Parathyroid adenoma (tissue), 2 donors: Measurements from ENCODE around the gene TMEM81.

ENCODE experiments used
- H2AFZ ChIP-seq: fragments of 300-600 bp; sonication (generic); one replicate; pipeline ENCODE4 v1.7.0; 2017; ENCODE audit warnings: antibody characterized with exemption, mild to moderate bottlenecking
- H3K27ac ChIP-seq: fragments of 300-600 bp; sonication (generic); one replicate; pipeline ENCODE4 v1.7.0; 2017
- H3K27me3 ChIP-seq: fragments of 300-600 bp; sonication (generic); one replicate; pipeline ENCODE4 v1.7.0; 2017; ENCODE audit warnings: low read length; ENCODE audit not compliant: control insufficient read depth, insufficient read depth
- H3K36me3 ChIP-seq: fragments of 300-600 bp; sonication (generic); one replicate; pipeline ENCODE4 v1.7.0; 2017; ENCODE audit warnings: low read length; ENCODE audit not compliant: control insufficient read depth, insufficient read depth
- H3K4me1 ChIP-seq: fragments of 300-600 bp; sonication (generic); one replicate; pipeline ENCODE4 v1.7.0; 2017; ENCODE audit warnings: control low read depth
- H3K4me2 ChIP-seq: fragments of 300-600 bp; sonication (generic); one replicate; pipeline ENCODE4 v1.7.0; 2017; ENCODE audit warnings: low read length
- H3K4me3 ChIP-seq: fragments of 300-600 bp; sonication (generic); one replicate; pipeline ENCODE4 v1.7.0; 2017; ENCODE audit warnings: low read depth, low read length
- H3K79me2 ChIP-seq: fragments of 300-600 bp; sonication (generic); one replicate; pipeline ENCODE4 v1.7.0; 2017; ENCODE audit warnings: control low read depth
- H3K9ac ChIP-seq: fragments of 300-600 bp; sonication (generic); one replicate; pipeline ENCODE4 v1.7.0; 2017; ENCODE audit warnings: mild to moderate bottlenecking
- H3K9me3 ChIP-seq: fragments of 300-600 bp; sonication (generic); one replicate; pipeline ENCODE4 v1.7.0; 2017; ENCODE audit warnings: low read length; ENCODE audit not compliant: control insufficient read depth
- CTCF ChIP-seq: fragments of 300-600 bp; sonication (generic); IDR thresholded peaks from one replicate; pipeline ENCODE4 v1.7.0; 2017; ENCODE audit warnings: antibody characterized with exemption, mild to moderate bottlenecking
- donor health status: primary hyperparathyroidism.

Gene TMEM81

DNA sequence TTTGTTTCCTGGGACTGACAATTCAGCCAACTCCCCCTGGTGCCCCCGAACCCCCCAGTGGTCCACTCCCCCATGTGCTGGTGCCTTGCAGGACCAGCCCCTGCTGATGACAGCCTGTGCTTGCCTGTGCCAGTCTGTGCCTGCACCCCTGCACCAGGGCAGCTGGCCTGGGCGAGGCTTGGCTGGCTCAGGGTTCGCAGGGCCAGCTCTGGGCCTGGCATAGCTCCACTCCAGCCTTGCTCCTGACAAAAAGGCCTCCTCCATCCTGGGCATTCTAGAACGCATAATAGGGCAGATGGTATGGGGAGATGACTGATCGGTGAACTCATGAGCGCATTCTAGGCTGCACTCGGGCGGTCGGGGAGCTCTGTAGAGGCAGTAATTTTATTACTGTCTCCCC is 35.9 kb downstream of the TMEM81 start:
- Histone ChIP-seq H3K4me1 (no peaks in the 10 kb centered on the region), H3K4me3 (no peak overlapping the region), H3K79me2 (no peaks in the 10 kb centered on the region), H3K36me3 (no peaks in the 10 kb centered on the region), H3K9ac (no peak overlapping the region), H3K9me3 (no peaks in the 10 kb centered on the region), H2AFZ (no peak overlapping the region), H3K27ac (no peak overlapping the region), H3K4me2 (no peak overlapping the region), H3K27me3 (peaks cover 5% of the 10 kb centered on the region)
- TF ChIP-seq CTCF, result no peak

DNA sequence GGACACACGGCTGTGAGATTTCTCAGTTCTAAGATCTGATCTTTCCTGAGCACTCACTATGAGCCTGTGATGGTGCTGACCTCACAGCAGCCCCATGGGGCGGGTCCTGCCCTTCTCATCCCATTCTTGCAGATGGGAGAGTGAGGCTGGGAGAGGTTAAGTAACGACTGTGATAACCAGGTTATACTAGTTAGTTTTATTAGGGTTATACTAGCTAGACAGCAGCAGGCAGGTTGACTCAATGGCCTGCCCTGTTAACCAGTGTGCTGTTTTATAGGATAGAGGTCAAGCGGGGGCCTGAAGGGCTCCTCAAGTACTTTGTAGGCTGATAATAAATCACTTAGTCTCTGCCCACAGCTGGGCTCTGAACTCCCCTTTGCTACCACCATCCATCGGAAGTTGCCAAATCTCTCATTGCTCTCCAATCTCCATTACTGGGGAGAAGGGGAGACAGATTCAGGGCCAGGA is 36.5 kb downstream of the TMEM81 start:
- no peaks in the 10 kb centered on the region for H3K9me3 ChIP-seq
- H3K27me3 ChIP-seq, result peaks cover 5% of the 10 kb centered on the region
- no peak overlapping the region for H3K9ac ChIP-seq
- H3K79me2 ChIP-seq, result no peaks in the 10 kb centered on the region
- no peak overlapping the region for H3K4me3 ChIP-seq
- no peak overlapping the region for H3K4me2 ChIP-seq
- no peaks in the 10 kb centered on the region for H3K4me1 ChIP-seq
- no peak overlapping the region for H3K27ac ChIP-seq
- TF ChIP-seq CTCF, result no peak
- H2AFZ ChIP-seq, result no peak overlapping the region
- H3K36me3 ChIP-seq, result no peaks in the 10 kb centered on the region

DNA sequence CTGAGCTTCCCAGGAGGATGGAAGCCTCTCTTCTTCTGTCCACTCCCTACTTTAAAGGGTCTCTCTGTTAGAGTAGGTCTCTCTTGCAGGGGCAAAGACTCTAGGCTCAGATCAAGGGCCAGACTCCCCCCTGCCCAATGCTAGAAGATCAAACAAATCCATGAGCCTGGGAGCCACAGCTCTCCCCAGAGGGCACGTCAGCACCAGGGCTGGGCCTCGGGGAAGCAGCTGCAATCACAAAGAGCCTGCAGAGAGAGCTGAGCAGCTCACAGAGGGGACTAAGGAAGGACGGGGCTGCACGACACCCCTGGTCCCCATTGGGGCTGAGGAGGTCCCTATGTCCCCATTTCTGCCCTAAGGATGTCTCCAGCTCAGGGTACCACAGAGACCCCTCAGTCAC is 37.4 kb downstream of the TMEM81 start:
- Histone ChIP-seq H3K27me3 (peaks cover 5% of the 10 kb centered on the region), H3K79me2 (no peaks in the 10 kb centered on the region), H3K4me1 (no peaks in the 10 kb centered on the region), H3K27ac (no peak overlapping the region), H3K9me3 (no peaks in the 10 kb centered on the region), H3K9ac (no peak overlapping the region), H3K4me2 (no peak overlapping the region), H3K36me3 (no peaks in the 10 kb centered on the region), H2AFZ (no peak overlapping the region), H3K4me3 (no peak overlapping the region)
- no peak for TF ChIP-seq CTCF

GRCh38 chr1:205045146-205045545 is 39.1 kb downstream of the TMEM81 start:
- TF ChIP-seq CTCF, result no peak
- H3K4me1 ChIP-seq, result no peaks in the 10 kb centered on the region
- no peaks in the 10 kb centered on the region for H3K9me3 ChIP-seq
- peaks cover 5% of the 10 kb centered on the region for H3K27me3 ChIP-seq
- no peak overlapping the region for H2AFZ ChIP-seq
- H3K36me3 ChIP-seq, result no peaks in the 10 kb centered on the region
- H3K27ac ChIP-seq, result no peak overlapping the region
- H3K4me3 ChIP-seq, result no peak overlapping the region
- H3K4me2 ChIP-seq, result no peak overlapping the region
- no peak overlapping the region for H3K9ac ChIP-seq
- H3K79me2 ChIP-seq, result no peaks in the 10 kb centered on the region

- H3K79me2 ChIP-seq, result no peaks in the 10 kb centered on the region
- H3K9me3 ChIP-seq, result no peaks in the 10 kb centered on the region
- H3K27me3 ChIP-seq, result peaks cover 5% of the 10 kb centered on the region
- H3K36me3 ChIP-seq, result no peaks in the 10 kb centered on the region
- no peak overlapping the region for H3K4me2 ChIP-seq
- no peak overlapping the region for H2AFZ ChIP-seq
- H3K4me3 ChIP-seq, result no peak overlapping the region
- TF ChIP-seq CTCF, result no peak
- H3K9ac ChIP-seq, result no peak overlapping the region
- no peaks in the 10 kb centered on the region for H3K4me1 ChIP-seq
- H3K27ac ChIP-seq, result no peak overlapping the region
Measured at GRCh38 chr1:205044741-205045140, 39.5 kb downstream of the TMEM81 start.
